ENCODE data around the gene SYNGR3. TPM values are rescaled to one million over a fixed set of nuclear protein-coding genes. Genes with fewer than 3 reads are reported as not detected.
A peak's percentile ranks its signal among the peaks of the same experiment; 100 is the strongest.

The SYNGR3 gene
- polyA plus RNA-seq, 1 donor (not counting 4 experiments of a cell fraction or from before 2014, with no cell fraction given): 0.30 TPM

GRCh38 chr16:2013527-2013926, 23.8 kb downstream of the SYNGR3 start:
- H4K20me1 ChIP-seq (ENCODE audit: control insufficient read depth, extremely low read depth, insufficient read depth, low read length): no peaks in the 10 kb centered on the region
- no peak overlapping the region for H3K27ac ChIP-seq (ENCODE audit: control insufficient read depth, insufficient read depth, low read length)
- peaks cover 2% of the 10 kb centered on the region for H3K9me1 ChIP-seq (ENCODE audit: control insufficient read depth, extremely low read depth, insufficient read depth, low read length)
- DNase-seq (ENCODE audit: low read depth, low spot score): no peak
- no peak for FAIRE-seq
- no peak overlapping the region for H3K4me3 ChIP-seq (ENCODE audit: control insufficient read depth in 2 of 3, extremely low read depth in 1 of 3, insufficient read depth in 2 of 3, low read depth in 1 of 3, low read length in 3 of 3)
- H3K9ac ChIP-seq (ENCODE audit: control insufficient read depth, extremely low read depth, insufficient read depth, low read length): no peak overlapping the region
- peaks cover 18% of the 10 kb centered on the region for H3K4me1 ChIP-seq (ENCODE audit: control insufficient read depth, extremely low read depth, insufficient read depth, low read length)
- peaks cover 0 to 4% of the 10 kb centered on the region in 2 experiments for H3K36me3 ChIP-seq (ENCODE audit: control insufficient read depth in 2 of 2, extremely low read depth in 1 of 2, insufficient read depth in 2 of 2, low read length in 2 of 2)
- H3K27me3 ChIP-seq (ENCODE audit: control insufficient read depth, extremely low read depth, insufficient read depth, low read length): no peaks in the 10 kb centered on the region
- H3K4me2 ChIP-seq (ENCODE audit: control insufficient read depth, extremely low read depth, insufficient read depth, low read depth, low read length): no peak overlapping the region
- dilution Hi-C loops (cut with MboI; ENCODE audit: extremely low pct_ligation_motif_present, low sequenced_read_pairs): no loop called here
- H3K9me3 ChIP-seq (ENCODE audit: control insufficient read depth, low read depth, low read length): no peaks in the 10 kb centered on the region
- TF ChIP-seq CTCF (optimal IDR thresholded peaks at IDR 0.05 in 1 of 3, IDR thresholded peaks at IDR 0.05 in 1 of 3, conservative IDR thresholded peaks at IDR 0.05 in 1 of 3; ENCODE audit: extremely low read depth in 1 of 3, insufficient read depth in 2 of 3, low read length in 3 of 3) (no peak), EZH2 (IDR thresholded peaks at IDR 0.05; ENCODE audit: low read length) (no peak)
- H2AFZ ChIP-seq (ENCODE audit: control insufficient read depth, low read length): no peak overlapping the region
- H3K79me2 ChIP-seq (ENCODE audit: control insufficient read depth, insufficient read depth, low read length): peaks cover 16% of the 10 kb centered on the region

DNA sequence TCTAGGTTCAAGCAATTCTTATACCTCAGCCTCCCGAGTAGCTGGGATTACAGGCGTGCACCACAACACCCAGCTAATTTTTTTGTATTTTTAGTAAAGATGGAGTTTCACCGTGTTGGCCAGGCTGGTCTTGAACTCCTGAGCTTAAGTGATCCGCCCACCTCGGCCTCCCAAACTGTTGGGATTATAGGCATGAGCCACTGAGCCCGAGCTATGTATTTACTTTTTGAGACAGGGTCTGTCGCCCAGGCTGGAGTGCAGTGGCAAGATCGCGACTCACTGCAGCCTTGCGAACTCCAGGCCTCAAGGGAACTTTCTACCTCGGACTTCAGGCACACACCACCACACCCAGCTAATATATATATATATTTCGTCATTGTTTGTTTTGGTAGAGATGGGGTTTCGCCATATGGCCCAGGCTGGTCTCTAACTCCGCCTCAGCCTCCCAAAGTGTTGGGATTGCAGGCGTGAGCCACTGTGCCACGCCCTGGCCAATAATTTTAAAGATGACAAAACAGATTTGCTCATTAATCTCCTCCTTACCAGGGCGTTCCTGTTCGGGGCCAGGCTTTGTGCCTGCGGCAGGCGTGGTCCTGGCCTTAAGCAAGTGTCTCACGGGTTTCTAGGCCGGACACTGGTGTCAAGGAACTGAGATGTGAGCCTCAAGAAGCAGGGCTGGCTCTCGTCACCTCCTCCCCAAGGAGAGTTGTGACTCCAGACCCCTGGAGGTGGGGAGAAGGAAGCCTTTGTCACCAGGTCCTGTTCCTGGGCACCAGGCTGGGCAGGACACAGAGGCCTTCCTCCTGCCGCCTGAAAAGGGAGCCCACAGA, 25.6 kb downstream of the SYNGR3 start:
- Histone ChIP-seq H3K9me3 (ENCODE audit: control insufficient read depth, low read depth, low read length) (no peaks in the 10 kb centered on the region), H3K27ac (ENCODE audit: control insufficient read depth, insufficient read depth, low read length) (peak overlapping the region; percentile 29), H3K4me1 (ENCODE audit: control insufficient read depth, extremely low read depth, insufficient read depth, low read length) (peaks cover 15% of the 10 kb centered on the region), H3K9ac (ENCODE audit: control insufficient read depth, extremely low read depth, insufficient read depth, low read length) (peak overlapping the region; percentile 46), H2AFZ (ENCODE audit: control insufficient read depth, low read length) (peak overlapping the region; percentile 79), H3K27me3 (ENCODE audit: control insufficient read depth, extremely low read depth, insufficient read depth, low read length) (peaks cover 17% of the 10 kb centered on the region), H3K79me2 (ENCODE audit: control insufficient read depth, insufficient read depth, low read length) (peaks cover 3% of the 10 kb centered on the region), H3K36me3 (ENCODE audit: control insufficient read depth in 2 of 2, extremely low read depth in 1 of 2, insufficient read depth in 2 of 2, low read length in 2 of 2) (no peaks in the 10 kb centered on the region), H3K9me1 (ENCODE audit: control insufficient read depth, extremely low read depth, insufficient read depth, low read length) (peaks cover 2% of the 10 kb centered on the region), H3K4me3 (ENCODE audit: control insufficient read depth in 2 of 3, extremely low read depth in 1 of 3, insufficient read depth in 2 of 3, low read depth in 1 of 3, low read length in 3 of 3) (no peak overlapping the region), H3K4me2 (ENCODE audit: control insufficient read depth, extremely low read depth, insufficient read depth, low read depth, low read length) (peak overlapping the region; percentile 50), H4K20me1 (ENCODE audit: control insufficient read depth, extremely low read depth, insufficient read depth, low read length) (no peaks in the 10 kb centered on the region)
- DNase-seq (ENCODE audit: low read depth, low spot score) (no peak), FAIRE-seq (no peak)
- TF ChIP-seq EZH2 (IDR thresholded peaks at IDR 0.05; ENCODE audit: low read length) (no peak), CTCF (optimal IDR thresholded peaks at IDR 0.05 in 1 of 3, IDR thresholded peaks at IDR 0.05 in 1 of 3, conservative IDR thresholded peaks at IDR 0.05 in 1 of 3; ENCODE audit: extremely low read depth in 1 of 3, insufficient read depth in 2 of 3, low read length in 3 of 3) (no peak)
- dilution Hi-C loops (cut with MboI; ENCODE audit: extremely low pct_ligation_motif_present, low sequenced_read_pairs): no loop called here
